Measurements from ENCODE around the gene TPD52L1.

Gene TPD52L1

GRCh38 chr6:125301435-125302391 is 148.1 kb downstream of the TPD52L1 start, which contains the start of gene HDDC2:
Gene HDDC2 (minus strand): TSS chr6:125301967. CDS start chr6:125301932, 35 bp downstream.
- peak in 1 of 2 donors; percentile 23 for DNase-seq (ENCODE audit: extremely low read depth in 1 of 2, low read depth in 1 of 2)

GRCh38 chr6:125302840-125303511 is 149.4 kb downstream of the TPD52L1 start:
- DNase-seq (ENCODE audit: extremely low read depth in 1 of 2, low read depth in 1 of 2): no peak

DNA sequence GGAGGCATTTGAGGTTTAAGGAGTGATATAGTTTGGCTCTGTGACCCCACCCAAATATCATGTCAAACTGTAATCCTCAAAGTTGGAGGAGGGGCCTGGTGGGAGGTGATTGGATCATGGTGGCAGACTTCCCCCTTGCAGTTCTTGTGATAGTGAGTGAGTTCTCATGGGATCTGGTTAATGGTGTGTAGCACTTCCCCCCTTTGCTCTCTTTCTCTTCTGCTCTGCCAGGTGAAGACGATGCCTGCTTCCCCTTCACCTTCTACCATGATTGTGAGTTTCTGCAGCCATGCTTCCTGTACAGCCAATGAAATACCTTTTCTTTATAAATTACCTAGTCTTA is 149.9 kb downstream of the TPD52L1 start:
- no peak for DNase-seq (ENCODE audit: extremely low read depth in 1 of 2, low read depth in 1 of 2)

DNA sequence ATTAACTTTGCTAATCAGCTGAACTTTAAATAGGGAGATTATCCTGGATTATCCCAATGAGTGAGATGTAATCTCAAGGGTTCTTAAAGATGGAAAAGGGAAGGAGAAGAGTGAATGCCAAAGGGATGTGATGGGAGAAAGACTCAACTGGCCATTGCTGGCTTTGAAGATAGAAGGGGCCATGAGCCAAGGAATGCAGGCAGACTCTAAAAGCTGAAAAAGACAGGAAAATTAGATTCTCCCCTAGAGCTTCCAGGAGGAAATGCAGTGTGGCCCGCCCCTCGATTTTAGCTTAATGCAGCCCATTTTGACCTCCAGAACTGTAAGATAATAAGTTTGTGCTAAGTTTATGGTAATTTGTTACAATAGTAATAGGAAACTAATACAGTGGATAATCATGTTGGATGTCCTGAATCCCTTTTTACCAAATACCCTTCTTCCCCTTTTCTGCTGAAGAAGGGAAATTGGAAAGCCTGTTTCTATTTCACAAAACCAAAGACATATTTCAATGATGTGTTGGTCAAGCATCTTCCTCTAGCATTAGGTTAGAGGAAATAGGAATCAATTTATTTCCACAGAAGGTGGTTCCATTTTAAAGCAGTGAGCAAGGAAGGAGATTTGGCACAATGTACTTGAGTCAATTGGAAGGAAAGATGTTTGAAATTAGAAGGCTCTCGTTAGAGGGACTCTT is 151.5 kb downstream of the TPD52L1 start:
- no peak for DNase-seq (ENCODE audit: extremely low read depth in 1 of 2, low read depth in 1 of 2)

- DNase-seq (ENCODE audit: extremely low read depth in 1 of 2, low read depth in 1 of 2): no peak
Measured at GRCh38 chr6:125306756-125307149, 153.2 kb downstream of the TPD52L1 start.

GRCh38 chr6:125307150-125307838 is 153.7 kb downstream of the TPD52L1 start:
- DNase-seq (ENCODE audit: extremely low read depth in 1 of 2, low read depth in 1 of 2): no peak

GRCh38 chr6:125307964-125308615 is 154.5 kb downstream of the TPD52L1 start:
- DNase-seq (ENCODE audit: extremely low read depth in 1 of 2, low read depth in 1 of 2): no peak

- DNase-seq (ENCODE audit: extremely low read depth in 1 of 2, low read depth in 1 of 2): no peak
Measured at GRCh38 chr6:125310994-125311649, 157.5 kb downstream of the TPD52L1 start.

GRCh38 chr6:125312478-125312877 is 158.9 kb downstream of the TPD52L1 start:
- no peak for DNase-seq (ENCODE audit: extremely low read depth in 1 of 2, low read depth in 1 of 2)

DNA sequence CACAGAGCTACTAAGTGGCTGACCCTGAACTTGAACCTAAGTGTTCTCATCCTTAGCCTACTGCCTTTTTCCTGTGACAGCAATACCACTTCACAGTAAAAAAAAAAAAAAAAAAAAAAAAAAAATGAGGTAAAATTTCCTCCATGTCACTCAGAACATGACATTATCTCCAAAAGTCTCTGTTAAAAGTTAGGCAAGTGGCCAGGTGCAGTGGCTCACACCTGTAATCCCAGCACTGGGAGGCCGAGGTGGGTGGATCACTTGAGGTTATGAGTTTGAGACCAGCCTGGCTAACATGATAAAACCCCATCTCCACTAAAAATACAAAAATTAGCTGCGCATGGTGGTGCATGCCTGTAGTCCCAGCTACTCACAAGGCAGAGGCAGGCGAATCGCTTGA is 159.4 kb downstream of the TPD52L1 start:
- no peak for DNase-seq (ENCODE audit: extremely low read depth in 1 of 2, low read depth in 1 of 2)
